OCI-LY7 (cell line): ENCODE measurements around the gene VASP.

Experiments
- EZH2phosphoT487 ChIP-seq: fragments of 200-600 bp; sonication (generic); IDR thresholded peaks from 2 replicates; pipeline ENCODE4 v1.6.1; 2018; ENCODE audit warnings: low read depth, borderline replicate concordance, mild to moderate bottlenecking, mixed run types, antibody characterized with exemption, low read length, moderate library complexity, mixed read lengths
- TF ChIP-seq, protein P1 (sequence below): fragments of 200-600 bp; sonication (generic); conservative IDR thresholded peaks from 2 replicates; pipeline ENCODE4 v1.5.1; 2014; ENCODE audit warnings: mild to moderate bottlenecking, antibody characterized with exemption, low read length, moderate library complexity, mixed read lengths

DNA sequence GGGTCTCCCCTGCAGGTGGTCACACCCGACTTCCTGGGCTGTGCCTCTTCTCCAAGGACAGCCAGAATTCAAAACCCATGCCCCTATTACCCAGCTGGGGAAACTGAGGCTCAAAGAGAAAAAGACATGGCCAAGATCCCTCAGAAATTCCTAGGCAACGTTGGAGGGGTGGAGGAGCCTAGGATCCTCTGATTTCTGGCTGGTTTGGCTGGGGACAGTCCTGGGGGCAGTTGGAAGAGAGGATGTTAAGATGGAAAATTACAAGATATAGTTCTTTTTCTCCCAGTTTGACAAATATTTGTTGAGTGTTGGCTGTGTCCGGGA, 2.4 kb downstream of the VASP start:
- TF ChIP-seq, protein P1, sequence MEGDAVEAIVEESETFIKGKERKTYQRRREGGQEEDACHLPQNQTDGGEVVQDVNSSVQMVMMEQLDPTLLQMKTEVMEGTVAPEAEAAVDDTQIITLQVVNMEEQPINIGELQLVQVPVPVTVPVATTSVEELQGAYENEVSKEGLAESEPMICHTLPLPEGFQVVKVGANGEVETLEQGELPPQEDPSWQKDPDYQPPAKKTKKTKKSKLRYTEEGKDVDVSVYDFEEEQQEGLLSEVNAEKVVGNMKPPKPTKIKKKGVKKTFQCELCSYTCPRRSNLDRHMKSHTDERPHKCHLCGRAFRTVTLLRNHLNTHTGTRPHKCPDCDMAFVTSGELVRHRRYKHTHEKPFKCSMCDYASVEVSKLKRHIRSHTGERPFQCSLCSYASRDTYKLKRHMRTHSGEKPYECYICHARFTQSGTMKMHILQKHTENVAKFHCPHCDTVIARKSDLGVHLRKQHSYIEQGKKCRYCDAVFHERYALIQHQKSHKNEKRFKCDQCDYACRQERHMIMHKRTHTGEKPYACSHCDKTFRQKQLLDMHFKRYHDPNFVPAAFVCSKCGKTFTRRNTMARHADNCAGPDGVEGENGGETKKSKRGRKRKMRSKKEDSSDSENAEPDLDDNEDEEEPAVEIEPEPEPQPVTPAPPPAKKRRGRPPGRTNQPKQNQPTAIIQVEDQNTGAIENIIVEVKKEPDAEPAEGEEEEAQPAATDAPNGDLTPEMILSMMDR, result no peak
- TF ChIP-seq EZH2phosphoT487, result no peak
